Measurements from ENCODE around the gene CLCN2.

GRCh38 chr3:184380185-184380626 is 18.8 kb upstream of the CLCN2 start:
- TF ChIP-seq CTCF (conservative IDR thresholded peaks at IDR 0.05; ENCODE audit: low read depth, low read length) (no peak), EZH2 (IDR thresholded peaks at IDR 0.05; ENCODE audit: low read length, unreplicated experiment) (no peak)

Measured in PC-3 (cell line).